Keratinocyte (primary cell): ENCODE measurements around the gene PHACTR1. TPM values are rescaled to one million over a fixed set of nuclear protein-coding genes. Genes with fewer than 3 reads are reported as not detected.

ENCODE experiments used
- DNase-seq: peaks from one replicate; pipeline ENCODE4 v3.0.0-alpha.2; 2011; ENCODE audit warnings: low read depth, missing footprints, low spot score
- FAIRE-seq: peaks from 2 replicates; lab custom pipeline; 2011; peaks lifted over from hg19 to GRCh38; lab: Jason Lieb, UNC
- H2AFZ ChIP-seq: 2 replicates; pipeline ENCODE4 v1.6.0; 2012; ENCODE audit warnings: low read length, control low read depth, inconsistent platforms; ENCODE audit not compliant: control insufficient read depth
- H3K27ac ChIP-seq: 2 replicates; pipeline ENCODE4 v1.5.1; 2011; ENCODE audit warnings: low read length; ENCODE audit not compliant: control insufficient read depth, insufficient read depth
- H3K27me3 ChIP-seq: 3 replicates; pipeline ENCODE4 v1.6.0; 2011; ENCODE audit warnings: low read length; ENCODE audit not compliant: control insufficient read depth, insufficient read depth; ENCODE audit errors: extremely low read depth
- H3K36me3 ChIP-seq, 2 experiments: 2 replicates in 1 of 2; 3 replicates in 1 of 2; pipeline ENCODE4 v1.5.1; 2011; ENCODE audit warnings: low read length in 2 of 2, mild to moderate bottlenecking in 1 of 2; ENCODE audit not compliant: control insufficient read depth in 2 of 2, insufficient read depth in 2 of 2; ENCODE audit errors: extremely low read depth in 1 of 2
- H3K4me1 ChIP-seq: 3 replicates; pipeline ENCODE4 v1.5.1; 2011; ENCODE audit warnings: low read length; ENCODE audit not compliant: control insufficient read depth, insufficient read depth; ENCODE audit errors: extremely low read depth
- H3K4me2 ChIP-seq: 3 replicates; pipeline ENCODE4 v1.6.0; 2011; ENCODE audit warnings: low read depth, low read length; ENCODE audit not compliant: control insufficient read depth, insufficient read depth; ENCODE audit errors: extremely low read depth
- H3K4me3 ChIP-seq, 3 experiments: fragments of 200-600 bp in 1 of 3; sonication (generic) in 1 of 3; 2 replicates in 2 of 3; 3 replicates in 1 of 3; pipeline ENCODE4 v1.5.1; 2011 to 2016; ENCODE audit warnings: low read length in 3 of 3, mild to moderate bottlenecking in 3 of 3, control low read depth in 2 of 3, inconsistent platforms in 1 of 3, low read depth in 1 of 3, mixed read lengths in 1 of 3, mixed run types in 1 of 3, moderate library complexity in 1 of 3; ENCODE audit not compliant: control insufficient read depth in 2 of 3, insufficient read depth in 2 of 3; ENCODE audit errors: extremely low read depth in 1 of 3
- H3K79me2 ChIP-seq: 2 replicates; pipeline ENCODE4 v1.6.0; 2012; ENCODE audit warnings: low read length; ENCODE audit not compliant: control insufficient read depth, insufficient read depth
- H3K9ac ChIP-seq: 3 replicates; pipeline ENCODE4 v1.6.0; 2011; ENCODE audit warnings: low read length; ENCODE audit not compliant: control insufficient read depth, insufficient read depth; ENCODE audit errors: extremely low read depth
- H3K9me1 ChIP-seq: 3 replicates; pipeline ENCODE4 v1.6.0; 2011; ENCODE audit warnings: low read length; ENCODE audit not compliant: control insufficient read depth, insufficient read depth; ENCODE audit errors: extremely low read depth
- H3K9me3 ChIP-seq: 2 replicates; pipeline ENCODE4 v1.5.1; 2012; ENCODE audit warnings: low read depth, low read length; ENCODE audit not compliant: control insufficient read depth
- H4K20me1 ChIP-seq: 3 replicates; pipeline ENCODE4 v1.6.0; 2011; ENCODE audit warnings: low read length; ENCODE audit not compliant: control insufficient read depth, insufficient read depth; ENCODE audit errors: extremely low read depth
- CTCF ChIP-seq, 3 experiments: IDR thresholded peaks in 1 of 3; conservative IDR thresholded peaks in 1 of 3; optimal IDR thresholded peaks in 1 of 3; 2 replicates in 2 of 3; 3 replicates in 1 of 3; pipeline versions ENCODE3 to v1.5.1; 2011; ENCODE audit warnings: low read length in 3 of 3, mild to moderate bottlenecking in 3 of 3, moderate library complexity in 2 of 3, control low read depth in 1 of 3, inconsistent platforms in 1 of 3; ENCODE audit not compliant: insufficient read depth in 2 of 3; ENCODE audit errors: extremely low read depth in 1 of 3
- EZH2 ChIP-seq: IDR thresholded peaks from one replicate; pipeline ENCODE4 v1.6.1; 2012; ENCODE audit warnings: inconsistent platforms, mild to moderate bottlenecking, low read length, moderate library complexity
- dilution Hi-C: fragments of 300-500 bp; cut with MboI; formaldehyde crosslinking; loops from one replicate; pipeline ENCODE4 v1.7.0; 2020; ENCODE audit warnings: low sequenced_read_pairs; ENCODE audit not compliant: extremely low pct_ligation_motif_present
- polyA plus RNA-seq, 5 experiments: library from polyadenylated mRNA; depleted of rRNA in 3 of 5; stranded (reverse) in 3 of 5; stranded (forward) in 1 of 5; unstranded in 1 of 5; fragments of >200 nt; gene quantifications; 1 replicate in 1 of 5; 2 replicates in 3 of 5; 3 replicates in 1 of 5; pipeline versions ENCODE4 v1.2.1 to v1.2.3, GENCODE V29; 2011 to 2012; ENCODE audit warnings: missing spikeins in 2 of 5, low read depth in 1 of 5, low replicate concordance in 1 of 5

The PHACTR1 gene
- polyA plus RNA-seq, 1 donor (not counting 4 experiments of a cell fraction or from before 2014, with no cell fraction given) = 0.22 TPM

- Histone ChIP-seq H3K9ac (no peak overlapping the region), H3K9me3 (no peaks in the 10 kb centered on the region)
Measured at GRCh38 chr6:12704946-12705345, 11.6 kb upstream of the PHACTR1 start.

GRCh38 chr6:12709116-12709515, 7.5 kb upstream of the PHACTR1 start:
- dilution Hi-C loops = no loop called here
- no peaks in the 10 kb centered on the region for H3K9me3 ChIP-seq
- H3K27me3 ChIP-seq = peaks cover 14% of the 10 kb centered on the region
- H4K20me1 ChIP-seq = no peaks in the 10 kb centered on the region
- H3K27ac ChIP-seq = no peak overlapping the region
- H2AFZ ChIP-seq = no peak overlapping the region
- H3K36me3 ChIP-seq = no peaks in the 10 kb centered on the region
- TF ChIP-seq CTCF (optimal IDR thresholded peaks at IDR 0.05 in 1 of 3, IDR thresholded peaks at IDR 0.05 in 1 of 3, conservative IDR thresholded peaks at IDR 0.05 in 1 of 3; ENCODE audit: extremely low read depth in 1 of 3, insufficient read depth in 2 of 3, low read length in 3 of 3) = no peak
- TF ChIP-seq EZH2 = no peak
- H3K79me2 ChIP-seq = no peaks in the 10 kb centered on the region
- H3K4me1 ChIP-seq = no peaks in the 10 kb centered on the region
- no peak overlapping the region for H3K4me3 ChIP-seq
- no peak overlapping the region for H3K4me2 ChIP-seq
- DNase-seq = no peak
- FAIRE-seq = no peak
- no peak overlapping the region for H3K9ac ChIP-seq
- no peaks in the 10 kb centered on the region for H3K9me1 ChIP-seq

More at GRCh38 chr6:12704946-12705345, 11.6 kb upstream of the PHACTR1 start:
- DNase-seq = no peak
- dilution Hi-C loops = no loop called here
- TF ChIP-seq EZH2 (no peak), CTCF (optimal IDR thresholded peaks at IDR 0.05 in 1 of 3, IDR thresholded peaks at IDR 0.05 in 1 of 3, conservative IDR thresholded peaks at IDR 0.05 in 1 of 3; ENCODE audit: extremely low read depth in 1 of 3, insufficient read depth in 2 of 3, low read length in 3 of 3) (no peak)
- no peak overlapping the region for H2AFZ ChIP-seq
- H3K36me3 ChIP-seq = no peaks in the 10 kb centered on the region
- H3K4me2 ChIP-seq = no peak overlapping the region
- no peaks in the 10 kb centered on the region for H3K4me1 ChIP-seq
- H3K27me3 ChIP-seq = peaks cover 13% of the 10 kb centered on the region
- H3K4me3 ChIP-seq = no peak overlapping the region
- no peaks in the 10 kb centered on the region for H3K9me1 ChIP-seq
- H3K27ac ChIP-seq = no peak overlapping the region
- no peaks in the 10 kb centered on the region for H3K79me2 ChIP-seq
- no peak for FAIRE-seq
- no peaks in the 10 kb centered on the region for H4K20me1 ChIP-seq
